NT2/D1 (cell line): Measurements from ENCODE around the gene URI1.

Source experiments
- DNase-seq: peaks from one replicate; pipeline ENCODE4 v3.0.0-alpha.2; 2011; ENCODE audit warnings: low read depth, low spot score
- H3K27me3 ChIP-seq: 2 replicates; pipeline ENCODE4 v1.6.0; 2011; ENCODE audit warnings: mild to moderate bottlenecking; ENCODE audit not compliant: insufficient read length, insufficient read depth
- H3K36me3 ChIP-seq: 2 replicates; pipeline ENCODE4 v1.6.1; 2011; ENCODE audit warnings: mild to moderate bottlenecking, low read length, mixed read lengths; ENCODE audit not compliant: insufficient read depth, insufficient read length
- H3K4me1 ChIP-seq: 2 replicates; pipeline ENCODE4 v1.5.1; 2011; ENCODE audit not compliant: insufficient read depth, insufficient read length
- H3K4me3 ChIP-seq: 2 replicates; pipeline ENCODE4 v1.5.1; 2011; ENCODE audit warnings: low read depth; ENCODE audit not compliant: insufficient read length
- H3K9ac ChIP-seq: 2 replicates; pipeline ENCODE4 v1.6.0; 2011; ENCODE audit warnings: low read depth; ENCODE audit not compliant: insufficient read length
- H3K9me3 ChIP-seq: 2 replicates; pipeline ENCODE4 v1.5.1; 2011; ENCODE audit warnings: mild to moderate bottlenecking, low read length; ENCODE audit not compliant: insufficient read depth
- SUZ12 ChIP-seq: IDR thresholded peaks from 2 replicates; pipeline ENCODE4 v1.6.1; 2011; ENCODE audit not compliant: insufficient read length, insufficient read depth; ENCODE audit errors: extremely low read depth
- YY1 ChIP-seq: IDR thresholded peaks from 2 replicates; pipeline ENCODE4 v1.6.1; 2011; ENCODE audit not compliant: insufficient read length, insufficient read depth
- ZNF274 ChIP-seq: IDR thresholded peaks from 2 replicates; pipeline ENCODE4 v1.6.1; 2011; ENCODE audit warnings: mild to moderate bottlenecking, low read depth, low read length

The URI1 gene

GRCh38 chr19:30062065-30062906, 120.2 kb downstream of the URI1 start:
- TF ChIP-seq ZNF274, result no peak
- TF ChIP-seq SUZ12, result no peak
- TF ChIP-seq YY1, result no peak
- DNase-seq, result no peak
- Histone ChIP-seq H3K9ac (no peak overlapping the region), H3K4me1 (no peaks in the 10 kb centered on the region), H3K36me3 (no peaks in the 10 kb centered on the region), H3K4me3 (no peak overlapping the region), H3K9me3 (no peaks in the 10 kb centered on the region), H3K27me3 (no peaks in the 10 kb centered on the region)

- H3K9me3 ChIP-seq, result no peaks in the 10 kb centered on the region
- H3K36me3 ChIP-seq, result no peaks in the 10 kb centered on the region
- no peak for DNase-seq
- H3K4me1 ChIP-seq, result no peaks in the 10 kb centered on the region
- no peak overlapping the region for H3K4me3 ChIP-seq
- no peak for TF ChIP-seq YY1
- no peak for TF ChIP-seq SUZ12
- no peak for TF ChIP-seq ZNF274
- no peak overlapping the region for H3K9ac ChIP-seq
- H3K27me3 ChIP-seq, result no peaks in the 10 kb centered on the region
Measured at GRCh38 chr19:30062907-30063649, 121.0 kb downstream of the URI1 start.

GRCh38 chr19:30063650-30064347, 121.8 kb downstream of the URI1 start:
- H3K4me3 ChIP-seq, result no peak overlapping the region
- no peak for TF ChIP-seq SUZ12
- H3K36me3 ChIP-seq, result no peaks in the 10 kb centered on the region
- H3K9ac ChIP-seq, result no peak overlapping the region
- H3K4me1 ChIP-seq, result no peaks in the 10 kb centered on the region
- no peaks in the 10 kb centered on the region for H3K27me3 ChIP-seq
- no peak for DNase-seq
- no peaks in the 10 kb centered on the region for H3K9me3 ChIP-seq

GRCh38 chr19:30064348-30064699, 122.3 kb downstream of the URI1 start:
- no peak for DNase-seq
- H3K4me3 ChIP-seq, result no peak overlapping the region
- H3K9ac ChIP-seq, result no peak overlapping the region
- TF ChIP-seq YY1, result no peak
- no peak for TF ChIP-seq ZNF274
- TF ChIP-seq SUZ12, result no peak
- no peaks in the 10 kb centered on the region for H3K4me1 ChIP-seq
- no peaks in the 10 kb centered on the region for H3K9me3 ChIP-seq
- H3K27me3 ChIP-seq, result no peaks in the 10 kb centered on the region
- H3K36me3 ChIP-seq, result no peaks in the 10 kb centered on the region

GRCh38 chr19:30064771-30065494, 122.9 kb downstream of the URI1 start:
- Histone ChIP-seq H3K4me3 (no peak overlapping the region), H3K9me3 (no peaks in the 10 kb centered on the region), H3K36me3 (no peaks in the 10 kb centered on the region), H3K27me3 (no peaks in the 10 kb centered on the region), H3K4me1 (no peaks in the 10 kb centered on the region), H3K9ac (no peak overlapping the region)
- TF ChIP-seq YY1, result no peak
- no peak for TF ChIP-seq SUZ12
- no peak for TF ChIP-seq ZNF274
- DNase-seq, result no peak

GRCh38 chr19:30065680-30066606, 123.9 kb downstream of the URI1 start:
- H3K9me3 ChIP-seq, result no peaks in the 10 kb centered on the region
- no peak overlapping the region for H3K9ac ChIP-seq
- peaks cover 2% of the 10 kb centered on the region for H3K4me1 ChIP-seq
- H3K27me3 ChIP-seq, result no peaks in the 10 kb centered on the region
- DNase-seq, result no peak
- no peak overlapping the region for H3K4me3 ChIP-seq
- H3K36me3 ChIP-seq, result no peaks in the 10 kb centered on the region
- no peak for TF ChIP-seq ZNF274
- TF ChIP-seq YY1, result no peak
- no peak for TF ChIP-seq SUZ12
